ENCODE data around the gene KRT8. TPM values are rescaled to one million over a fixed set of nuclear protein-coding genes. Genes with fewer than 3 reads are reported as not detected.
"Not testable (repeated sequence)": the region's sequence is repeated elsewhere in the genome, so short reads cannot be mapped to it uniquely, and the experiment has no call there.

Gene KRT8
- total RNA-seq, 1 experiment from 2014 or later = 2.8 TPM

DNA sequence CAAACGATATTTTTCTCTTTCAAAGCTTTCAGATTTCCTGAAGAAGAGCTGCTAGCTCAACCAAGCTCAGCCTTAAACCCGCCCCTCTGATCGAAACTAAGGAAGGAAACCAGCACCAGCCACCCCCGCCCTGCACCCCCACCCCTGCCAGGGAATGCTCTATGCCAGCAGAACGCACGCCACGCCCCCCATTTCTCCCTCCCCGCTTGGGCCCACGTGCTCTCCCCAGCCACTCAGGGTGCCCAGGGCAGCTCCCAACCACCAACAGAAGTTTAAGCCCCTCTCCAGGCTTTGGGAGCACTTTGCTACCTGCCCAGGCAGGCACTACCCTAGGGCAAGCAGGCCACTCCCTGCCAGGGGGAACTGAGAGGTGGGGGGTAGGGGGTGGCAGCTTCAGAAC is 37.2 kb downstream of the KRT8 start:
- Histone ChIP-seq H3K36me3 (no peaks in the 10 kb centered on the region), H3K27me3 (replicated peaks) (no peaks in the 10 kb centered on the region), H3K4me3 (no peak overlapping the region), H3K9me3 (replicated peaks) (no peaks in the 10 kb centered on the region), H3K4me1 (replicated peaks) (peaks cover 30% of the 10 kb centered on the region), H3K27ac (no peak overlapping the region)
- no peak for DNase-seq (ENCODE audit: low read depth in 1 of 2, low spot score in 2 of 2)

DNA sequence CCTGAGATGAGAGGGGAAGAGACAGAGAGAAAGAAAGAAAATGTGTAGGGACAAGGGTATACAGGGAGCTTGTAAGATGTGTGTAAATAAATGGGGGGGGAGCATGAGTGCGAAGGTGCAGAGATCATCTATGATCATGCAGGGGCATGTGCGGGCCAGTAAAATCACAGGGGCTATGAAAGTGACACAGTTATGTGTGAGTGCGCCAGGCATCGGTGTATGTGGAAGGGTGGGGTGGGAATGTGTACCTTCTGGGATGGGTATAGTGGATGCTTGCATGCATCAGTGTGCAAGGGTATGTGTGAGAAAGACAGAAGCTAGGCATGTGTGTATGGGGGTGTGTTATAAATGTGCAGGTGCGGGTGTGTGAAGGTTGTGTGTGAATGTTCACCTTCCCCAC is 37.7 kb downstream of the KRT8 start:
- peaks cover 25% of the 10 kb centered on the region for H3K4me1 ChIP-seq (replicated peaks)
- no peak for DNase-seq (ENCODE audit: low read depth in 1 of 2, low spot score in 2 of 2)

DNA sequence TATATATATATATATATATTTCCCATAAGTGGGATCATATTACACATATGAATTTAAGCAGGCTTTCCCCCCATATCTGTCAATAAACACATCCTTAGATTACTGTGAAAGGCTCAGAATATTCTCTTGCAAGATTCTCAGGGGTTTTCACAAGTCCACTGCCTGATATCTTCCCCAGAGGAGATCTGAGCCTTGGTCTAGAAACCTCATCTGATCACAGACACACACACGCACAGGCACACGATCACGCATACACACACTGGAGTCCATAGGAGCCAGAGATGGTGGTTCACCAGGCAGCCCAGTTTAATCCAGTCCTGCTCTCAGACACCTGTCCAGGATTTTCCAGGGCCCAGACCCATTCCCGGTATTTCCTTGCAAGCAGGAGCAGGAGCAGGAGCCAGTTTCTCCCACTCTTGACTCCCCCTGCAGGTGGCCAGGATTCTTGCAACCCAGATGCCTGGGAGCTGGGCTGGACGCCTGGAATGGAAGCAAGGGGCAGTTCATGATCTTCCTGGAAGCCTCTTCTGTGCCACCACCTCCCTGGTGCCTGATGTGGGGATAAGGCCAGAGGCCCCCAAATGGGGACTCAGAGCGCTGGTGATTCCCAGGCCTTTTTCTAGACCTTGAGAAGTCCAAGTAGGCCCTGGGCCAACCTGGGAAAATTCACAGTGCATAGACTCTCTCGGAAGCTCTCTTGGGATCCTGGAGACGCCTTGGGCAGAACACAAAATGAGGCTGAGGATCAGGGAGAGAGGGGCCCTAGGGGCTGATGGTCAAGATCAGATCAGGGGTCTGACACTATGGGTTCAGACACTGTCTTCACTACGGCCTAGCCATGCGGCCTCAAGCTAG is 39.6 kb downstream of the KRT8 start:
- H3K27me3 ChIP-seq (replicated peaks) = no peaks in the 10 kb centered on the region
- DNase-seq (ENCODE audit: low read depth in 1 of 2, low spot score in 2 of 2) = peak; percentile 67 to 69

More for the DNA sequence above, 37.7 kb downstream of the KRT8 start:
- H3K9me3 ChIP-seq (replicated peaks) = no peaks in the 10 kb centered on the region
- H3K27ac ChIP-seq = no peak overlapping the region
- no peak overlapping the region for H3K4me3 ChIP-seq
- no peaks in the 10 kb centered on the region for H3K27me3 ChIP-seq (replicated peaks)
- no peaks in the 10 kb centered on the region for H3K36me3 ChIP-seq

DNA sequence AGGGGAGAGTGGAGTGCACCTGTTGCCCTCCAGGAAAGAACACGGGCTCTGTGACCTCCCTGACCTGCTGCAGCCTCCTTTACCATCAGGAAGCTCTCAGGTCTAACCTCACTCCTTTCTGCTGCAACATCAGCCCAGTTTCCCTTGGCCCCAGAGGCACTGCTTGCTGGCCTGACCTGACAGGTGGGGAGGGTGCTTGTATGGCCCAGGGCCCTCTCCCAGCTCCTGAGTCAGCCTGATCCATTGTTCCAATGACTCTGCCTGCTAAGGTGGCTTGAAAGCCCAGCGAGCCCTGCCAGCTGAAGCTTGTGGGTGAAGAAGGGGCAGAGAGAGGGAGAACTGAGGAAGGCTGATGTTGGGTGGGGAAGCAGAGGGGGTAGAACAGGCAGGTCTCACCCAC is 42.9 kb downstream of the KRT8 start:
- Histone ChIP-seq H3K36me3 (no peaks in the 10 kb centered on the region), H3K4me1 (replicated peaks) (no peaks in the 10 kb centered on the region), H3K4me3 (no peak overlapping the region), H3K27ac (no peak overlapping the region), H3K9me3 (replicated peaks) (no peaks in the 10 kb centered on the region), H3K27me3 (replicated peaks) (no peaks in the 10 kb centered on the region)
- no peak for DNase-seq (ENCODE audit: low read depth in 1 of 2, low spot score in 2 of 2)

More for the DNA sequence above, 39.6 kb downstream of the KRT8 start:
- H3K36me3 ChIP-seq = no peaks in the 10 kb centered on the region
- H3K4me1 ChIP-seq (replicated peaks) = peaks cover 7% of the 10 kb centered on the region
- H3K4me3 ChIP-seq = no peak overlapping the region
- H3K27ac ChIP-seq = no peak overlapping the region
- H3K9me3 ChIP-seq (replicated peaks) = no peaks in the 10 kb centered on the region

DNA sequence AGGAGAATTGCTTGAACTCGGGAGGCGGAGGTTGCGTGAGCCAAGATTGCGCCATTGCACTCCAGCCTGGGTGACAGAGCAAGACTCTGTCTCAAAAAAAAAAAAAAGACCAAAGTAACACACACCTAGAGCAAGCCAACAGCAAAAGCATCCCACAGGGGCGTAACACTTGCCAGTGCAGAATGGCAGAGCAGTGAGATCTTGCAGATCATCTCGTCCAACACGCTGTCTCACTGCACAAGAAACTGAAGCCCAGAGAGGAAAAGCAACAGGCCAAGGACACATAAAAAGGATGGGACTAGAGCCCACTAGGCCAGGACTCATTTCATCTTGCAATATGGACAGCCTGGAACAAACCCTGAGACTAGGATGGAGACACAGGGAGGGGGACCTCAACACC is 43.4 kb downstream of the KRT8 start:
- DNase-seq (ENCODE audit: low read depth in 1 of 2, low spot score in 2 of 2) = no peak
- no peaks in the 10 kb centered on the region for H3K9me3 ChIP-seq (replicated peaks)
- no peaks in the 10 kb centered on the region for H3K4me1 ChIP-seq (replicated peaks)
- H3K27ac ChIP-seq = no peak overlapping the region
- H3K36me3 ChIP-seq = no peaks in the 10 kb centered on the region
- no peak overlapping the region for H3K4me3 ChIP-seq
- no peaks in the 10 kb centered on the region for H3K27me3 ChIP-seq (replicated peaks)

DNA sequence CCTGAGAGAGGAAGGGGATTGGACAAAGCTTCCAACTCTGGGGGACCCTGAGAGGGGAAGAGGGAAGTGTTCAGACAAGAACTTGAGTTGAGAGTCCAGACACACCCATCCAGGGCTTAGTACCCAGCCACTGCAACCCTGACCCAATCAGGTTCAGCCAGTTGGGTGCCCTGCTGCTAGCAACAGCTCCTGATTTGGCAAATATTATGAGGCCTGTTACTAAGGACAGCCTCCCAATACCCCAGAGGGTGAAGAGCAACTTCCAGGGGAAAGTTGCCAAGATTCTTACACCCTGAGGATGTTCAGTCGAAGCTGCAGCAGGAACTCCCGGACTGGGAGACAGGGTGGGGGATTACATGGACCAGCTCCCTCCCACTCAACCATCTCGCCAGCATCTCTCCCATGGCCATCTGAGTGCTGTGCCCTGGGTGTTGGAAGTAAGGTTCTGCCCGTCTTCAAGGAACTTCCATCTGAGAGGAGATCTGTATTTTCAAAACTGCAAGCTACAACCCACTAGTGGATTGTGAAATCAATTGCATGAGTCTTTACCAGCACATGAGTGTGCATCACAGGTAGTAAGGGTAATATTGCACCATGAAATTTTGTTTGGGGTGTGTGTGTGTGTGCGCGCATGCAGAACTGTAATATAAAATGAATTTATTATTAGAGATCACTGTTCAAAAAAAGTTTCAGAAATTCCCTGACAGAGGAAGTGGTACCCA is 44.6 kb downstream of the KRT8 start:
- Histone ChIP-seq H3K27ac (no peak overlapping the region), H3K4me3 (no peak overlapping the region)
- DNase-seq (ENCODE audit: low read depth in 1 of 2, low spot score in 2 of 2) = no peak

DNA sequence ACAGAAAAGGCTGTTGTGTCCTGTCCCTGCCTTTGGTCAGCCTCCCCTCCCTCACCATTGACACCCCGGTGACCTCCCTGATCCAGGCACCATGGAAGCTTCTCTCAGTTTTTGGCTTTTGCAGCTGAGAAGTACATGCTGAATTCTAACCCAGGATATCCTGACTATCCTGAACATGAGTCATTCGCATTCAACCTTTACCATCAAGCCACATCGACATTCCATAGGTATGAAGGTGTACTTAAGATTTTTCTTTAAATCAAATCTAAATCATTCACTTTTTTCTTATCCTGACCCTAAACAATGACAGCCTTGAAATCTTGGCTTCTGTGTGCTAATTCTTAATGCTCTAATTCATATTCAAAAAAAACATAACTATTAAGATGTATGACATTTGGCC is 47.4 kb downstream of the KRT8 start:
- no peaks in the 10 kb centered on the region for H3K4me1 ChIP-seq (replicated peaks)
- no peak overlapping the region for H3K27ac ChIP-seq
- no peaks in the 10 kb centered on the region for H3K9me3 ChIP-seq (replicated peaks)
- H3K36me3 ChIP-seq = no peaks in the 10 kb centered on the region
- no peak for DNase-seq (ENCODE audit: low read depth in 1 of 2, low spot score in 2 of 2)
- no peaks in the 10 kb centered on the region; the same call in 1 of the 2 replicates for H3K27me3 ChIP-seq (replicated peaks)
- no peak overlapping the region for H3K4me3 ChIP-seq

More for the DNA sequence above, 44.6 kb downstream of the KRT8 start:
- Histone ChIP-seq H3K9me3 (replicated peaks) (no peaks in the 10 kb centered on the region), H3K4me1 (replicated peaks) (no peaks in the 10 kb centered on the region), H3K36me3 (no peaks in the 10 kb centered on the region), H3K27me3 (replicated peaks) (no peaks in the 10 kb centered on the region)

DNA sequence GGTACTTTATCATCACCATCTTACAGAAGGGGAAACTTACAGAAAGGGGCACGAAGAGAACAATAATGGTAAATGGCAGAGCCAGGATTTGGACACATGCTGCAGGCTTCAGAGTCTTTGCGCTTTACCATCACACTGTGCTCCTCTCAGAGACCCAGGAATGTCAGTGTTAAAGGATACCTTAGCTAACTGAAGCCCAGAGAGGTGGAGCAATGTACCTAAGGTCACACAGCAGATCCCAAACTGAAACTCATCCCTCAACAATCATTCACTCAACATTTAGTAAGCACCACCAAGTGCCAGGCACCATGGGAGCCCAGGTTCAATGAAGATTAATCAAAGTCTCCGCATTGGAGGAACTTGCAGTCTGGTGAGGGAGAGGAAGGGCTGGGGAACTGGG is 48.1 kb downstream of the KRT8 start:
- Histone ChIP-seq H3K27ac (no peak overlapping the region), H3K27me3 (replicated peaks) (peaks cover under 1% of the 10 kb centered on the region; the same call in 1 of the 2 replicates), H3K4me1 (replicated peaks) (no peaks in the 10 kb centered on the region), H3K36me3 (no peaks in the 10 kb centered on the region), H3K9me3 (replicated peaks) (no peaks in the 10 kb centered on the region), H3K4me3 (no peak overlapping the region)
- no peak for DNase-seq (ENCODE audit: low read depth in 1 of 2, low spot score in 2 of 2)

DNA sequence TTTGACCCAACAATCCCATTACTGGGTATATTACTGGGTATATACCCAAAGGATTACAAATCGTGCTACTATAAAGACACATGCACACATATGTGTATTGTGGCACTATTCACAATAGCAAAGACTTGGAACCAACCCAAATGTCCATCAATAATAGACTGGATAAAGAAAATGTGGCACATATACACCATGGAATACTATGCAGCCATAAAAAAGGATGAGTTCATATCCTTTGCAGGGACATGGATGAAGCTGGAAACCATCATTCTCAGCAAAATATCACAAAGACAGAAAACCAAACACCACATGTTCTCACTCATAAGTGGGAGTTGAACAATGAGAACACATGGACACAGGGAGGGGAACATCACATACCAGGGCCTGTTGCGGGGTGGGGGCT is 48.8 kb downstream of the KRT8 start:
- H3K9me3 ChIP-seq (replicated peaks); H3K36me3 ChIP-seq; H3K27ac ChIP-seq; H3K4me1 ChIP-seq (replicated peaks); H3K27me3 ChIP-seq (replicated peaks); DNase-seq (ENCODE audit: low read depth in 1 of 2, low spot score in 2 of 2); H3K4me3 ChIP-seq: not testable (repeated sequence)

DNA sequence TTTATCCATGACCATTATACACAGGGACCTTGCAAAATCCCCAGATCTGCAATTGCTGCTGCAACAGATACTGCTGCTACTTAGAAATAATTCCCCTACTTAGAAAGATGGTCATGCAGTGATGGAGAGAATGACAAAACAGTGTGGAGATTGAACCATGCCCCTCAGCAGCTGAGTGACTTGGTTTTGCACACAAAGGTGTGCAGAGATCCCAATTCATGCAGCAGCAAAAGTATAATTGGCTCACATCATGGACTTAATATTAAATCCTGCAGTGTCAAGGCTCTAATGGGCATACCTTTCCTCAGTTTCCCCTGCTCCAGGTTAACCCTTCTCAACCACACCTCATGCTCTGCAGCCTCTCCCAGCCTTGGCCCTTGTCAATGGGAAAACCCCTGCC is 53.1 kb downstream of the KRT8 start:
- Histone ChIP-seq H3K27me3 (replicated peaks) (peaks cover 7% of the 10 kb centered on the region; the same call in 1 of the 2 replicates), H3K36me3 (no peaks in the 10 kb centered on the region), H3K4me3 (no peak overlapping the region), H3K4me1 (replicated peaks) (peaks cover 8% of the 10 kb centered on the region), H3K9me3 (replicated peaks) (no peaks in the 10 kb centered on the region), H3K27ac (no peak overlapping the region)
- DNase-seq (ENCODE audit: low read depth in 1 of 2, low spot score in 2 of 2) = no peak

DNA sequence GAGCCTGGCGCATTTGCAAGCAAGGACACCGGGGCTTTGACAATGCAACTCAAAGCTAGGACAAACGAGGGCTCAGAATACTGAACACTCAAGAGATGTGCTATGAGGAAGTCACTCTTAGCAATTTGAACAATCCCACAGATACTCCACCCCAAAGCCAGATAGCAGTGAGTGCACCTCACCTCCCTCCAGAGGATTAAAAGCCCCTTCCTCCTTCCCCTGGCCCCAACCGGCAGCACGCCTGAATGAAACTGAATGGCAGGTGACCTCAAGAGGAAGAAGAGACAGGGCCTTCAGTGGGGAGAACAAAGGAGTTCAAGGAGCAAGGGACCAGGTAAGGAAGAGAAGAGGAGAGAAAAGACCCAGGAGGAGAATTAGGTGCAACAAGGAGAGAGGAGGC is 54.2 kb downstream of the KRT8 start:
- Histone ChIP-seq H3K36me3 (no peaks in the 10 kb centered on the region), H3K27me3 (replicated peaks) (peaks cover 7% of the 10 kb centered on the region; the same call in 1 of the 2 replicates)

DNA sequence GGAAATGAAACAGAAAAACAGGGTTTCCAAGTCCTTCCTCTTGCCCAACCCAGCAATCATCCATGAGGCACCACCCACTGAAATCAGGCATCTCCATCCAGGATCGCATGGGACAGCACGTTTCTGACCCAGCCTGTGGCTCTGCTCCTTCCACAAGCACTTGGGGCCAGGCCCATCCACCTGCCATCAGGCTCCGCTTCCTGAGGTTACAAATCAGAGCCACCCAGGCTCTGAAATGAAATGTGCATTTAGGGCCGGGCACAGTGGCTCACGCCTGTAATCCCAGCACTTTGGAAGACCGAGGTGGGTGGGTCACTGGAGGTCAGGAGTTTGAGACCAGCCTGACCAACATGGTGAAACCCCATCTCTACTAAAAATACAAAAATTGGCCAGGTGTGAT is 55.4 kb downstream of the KRT8 start:
- Histone ChIP-seq H3K27ac (no peak overlapping the region), H3K27me3 (replicated peaks) (peaks cover 7% of the 10 kb centered on the region; the same call in 1 of the 2 replicates), H3K36me3 (no peaks in the 10 kb centered on the region), H3K4me3 (no peak overlapping the region), H3K9me3 (replicated peaks) (no peaks in the 10 kb centered on the region), H3K4me1 (replicated peaks) (peaks cover 8% of the 10 kb centered on the region)
- no peak for DNase-seq (ENCODE audit: low read depth in 1 of 2, low spot score in 2 of 2)

More for the DNA sequence above, 54.2 kb downstream of the KRT8 start:
- Histone ChIP-seq H3K27ac (no peak overlapping the region), H3K4me3 (no peak overlapping the region), H3K4me1 (replicated peaks) (peaks cover 8% of the 10 kb centered on the region), H3K9me3 (replicated peaks) (no peaks in the 10 kb centered on the region)
- DNase-seq (ENCODE audit: low read depth in 1 of 2, low spot score in 2 of 2) = no peak

DNA sequence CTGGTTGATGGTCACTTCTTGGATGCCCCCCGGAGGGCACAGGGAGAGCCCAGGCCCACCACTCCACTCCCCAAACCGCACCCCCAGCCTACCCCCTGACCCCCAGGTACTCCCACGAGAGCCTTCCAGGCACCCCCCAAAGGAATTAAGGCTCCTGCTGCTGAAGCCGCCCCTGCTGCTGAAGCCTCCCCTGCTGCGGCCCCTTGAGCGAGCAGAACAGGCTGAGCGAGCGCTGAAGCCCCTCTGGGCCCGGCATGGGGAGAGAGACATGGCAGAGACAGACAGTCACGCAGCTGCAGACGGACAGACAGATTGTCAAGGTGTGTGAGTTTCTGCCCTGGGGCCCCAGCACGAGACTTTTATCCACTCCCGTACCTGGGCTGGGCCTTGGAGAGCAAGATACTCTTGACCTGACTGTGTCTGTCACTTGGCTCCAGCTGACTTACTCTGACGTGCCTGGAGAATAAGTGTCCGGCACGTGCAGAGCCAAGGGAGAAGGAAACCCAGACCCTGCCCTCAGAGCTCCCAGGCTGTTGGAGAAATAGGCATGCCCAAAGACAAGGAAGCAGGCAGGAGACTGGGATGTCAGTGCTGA is 56.1 kb downstream of the KRT8 start, which contains the start of gene KRT78:
Gene KRT78 (minus strand): TSS at position 334 of the 595 bp plus-strand sequence. CDS start 64 bp downstream, at position 270.
- Histone ChIP-seq H3K27ac (no peak within 1 kb of the TSS), H3K27me3 (replicated peaks) (peaks cover 7% of the 10 kb centered on the region; the same call in 1 of the 2 replicates), H3K36me3 (no peaks in the 10 kb centered on the region), H3K4me3 (no peak within 1 kb of the TSS), H3K4me1 (replicated peaks) (peaks cover 8% of the 10 kb centered on the region), H3K9me3 (replicated peaks) (no peaks in the 10 kb centered on the region)
- DNase-seq (ENCODE audit: low read depth in 1 of 2, low spot score in 2 of 2) = no peak
